Measurements from ENCODE around the gene EPHA2.
"Not testable (repeated sequence)": the region's sequence is repeated elsewhere in the genome, so short reads cannot be mapped to it uniquely, and the experiment has no call there.

The EPHA2 gene

GRCh38 chr1:16155537-16156410, at the start of gene EPHA2:
Gene EPHA2, minus strand, starts transcription at chr1:16156069. Its CDS starts 137 bp downstream, at chr1:16155932.
- DNase-seq: no peak

- DNase-seq: no peak
Measured at GRCh38 chr1:16205334-16205671, 49.4 kb upstream of the EPHA2 start.

- no peak for DNase-seq
Measured at GRCh38 chr1:16204634-16205333, 48.9 kb upstream of the EPHA2 start.

- DNase-seq: no peak
Measured at GRCh38 chr1:16204216-16204615, 48.3 kb upstream of the EPHA2 start.

GRCh38 chr1:16203550-16203949, 47.7 kb upstream of the EPHA2 start:
- no peak for DNase-seq

- DNase-seq: no peak
Measured at GRCh38 chr1:16202281-16203210, 46.7 kb upstream of the EPHA2 start.

- no peak for DNase-seq
Measured at GRCh38 chr1:16199700-16200099, 43.8 kb upstream of the EPHA2 start.

GRCh38 chr1:16199157-16199501, 43.3 kb upstream of the EPHA2 start:
- DNase-seq: no peak

GRCh38 chr1:16198444-16199156, 42.7 kb upstream of the EPHA2 start:
- DNase-seq: no peak

- DNase-seq: no peak
Measured at GRCh38 chr1:16196874-16197273, 41.0 kb upstream of the EPHA2 start.

- not testable (repeated sequence) for DNase-seq
Measured at GRCh38 chr1:16196139-16196538, 40.3 kb upstream of the EPHA2 start.

GRCh38 chr1:16195518-16195905, 39.6 kb upstream of the EPHA2 start:
- DNase-seq: no peak

- no peak for DNase-seq
Measured at GRCh38 chr1:16191916-16192546, 36.2 kb upstream of the EPHA2 start.

GRCh38 chr1:16191309-16191708, 35.4 kb upstream of the EPHA2 start:
- no peak for DNase-seq

GRCh38 chr1:16189921-16190621, 34.2 kb upstream of the EPHA2 start:
- DNase-seq: peak; percentile 76 to 93

GRCh38 chr1:16189003-16189402, 33.1 kb upstream of the EPHA2 start:
- no peak for DNase-seq

GRCh38 chr1:16187748-16188401, 32.0 kb upstream of the EPHA2 start:
- DNase-seq: peak; percentile 52 to 82

GRCh38 chr1:16186655-16187235, 30.9 kb upstream of the EPHA2 start:
- DNase-seq: no peak

GRCh38 chr1:16184557-16185303, 28.9 kb upstream of the EPHA2 start:
- no peak for DNase-seq
